ENCODE results near the gene ABTB1. TPM values are rescaled to one million over a fixed set of nuclear protein-coding genes. Genes with fewer than 3 reads are reported as not detected.

The ABTB1 gene
- total RNA-seq, 4 donors from 2014 or later, result 27.8 to 68.7 (median 39.3) TPM

DNA sequence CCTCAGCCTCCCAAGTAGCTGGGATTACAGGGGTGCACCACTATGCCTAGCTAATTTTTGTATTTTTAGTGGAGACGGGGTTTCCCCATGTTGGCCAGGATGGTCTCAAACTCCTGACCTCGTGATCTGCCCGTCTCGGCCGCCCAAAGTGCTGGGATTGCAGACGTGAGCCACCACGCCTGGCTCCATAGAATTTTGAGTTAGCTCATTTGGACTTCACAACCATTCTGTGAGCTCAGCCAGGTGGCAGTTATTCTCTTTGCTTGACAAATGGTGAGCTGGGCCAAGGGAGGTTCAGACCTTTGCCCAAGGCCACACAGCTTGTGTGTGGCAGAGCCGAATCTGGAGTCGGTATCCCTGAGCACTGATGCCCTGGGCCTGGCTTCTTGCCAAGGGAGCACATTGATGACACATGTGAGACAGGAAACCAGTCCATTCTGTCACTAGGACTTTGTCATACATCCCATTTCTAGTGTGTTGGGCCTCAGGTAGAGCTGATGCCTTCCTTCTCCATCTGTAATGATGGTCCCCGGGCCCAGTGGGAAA lies 26.2 kb upstream of the ABTB1 start:
- TF ChIP-seq POLR2A (IDR thresholded peaks at IDR 0.05) (no peak), CTCF (IDR thresholded peaks at IDR 0.05) (no peak)
- WGBS, 2 donors, result 86 to 90% methylated on average over 10 of the region's 10 CpGs
- intact Hi-C loops (cut with DNase I; ENCODE audit: low total_unique reads), result no loop called here
- peak in 1 of 2 donors; percentile 69 for DNase-seq (ENCODE audit: low spot score in 2 of 2)
- no peak overlapping the region for H3K4me3 ChIP-seq (ENCODE audit: low read depth, poor library complexity, severe bottlenecking)

DNA sequence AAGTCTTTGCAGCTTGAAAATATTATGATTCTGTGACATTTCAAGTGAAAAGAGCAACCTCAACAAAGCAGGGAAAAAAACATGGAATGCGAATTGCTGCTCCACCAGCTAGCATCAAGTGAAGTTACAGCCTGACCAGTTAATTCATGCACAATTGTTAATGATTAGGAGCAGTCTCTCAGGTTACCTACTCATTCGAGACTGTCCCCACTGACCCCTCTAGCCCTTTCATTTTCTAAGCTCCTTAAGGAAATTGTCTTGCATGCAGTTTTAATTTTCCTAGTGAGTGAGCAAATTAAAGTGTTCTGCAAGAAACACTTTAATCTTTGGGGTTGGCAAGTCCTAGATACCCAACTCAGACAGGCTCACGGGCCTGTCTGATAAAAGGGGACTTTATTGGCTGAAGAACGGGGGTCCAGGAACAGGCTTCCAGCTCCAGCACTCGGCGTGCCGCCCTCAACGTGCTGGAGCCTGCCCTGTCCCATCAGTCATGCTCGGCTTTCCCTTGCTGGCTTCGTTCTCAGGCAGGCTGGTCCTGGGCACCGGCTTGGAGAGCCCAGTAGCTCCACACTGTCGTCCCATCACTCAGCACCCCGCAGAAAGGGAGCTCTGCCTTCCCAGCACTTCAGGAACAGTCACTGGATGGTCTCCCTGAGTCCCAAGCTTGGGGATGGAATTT lies 25.4 kb upstream of the ABTB1 start:
- H3K4me3 ChIP-seq (ENCODE audit: low read depth, poor library complexity, severe bottlenecking), result no peak overlapping the region
- DNase-seq (ENCODE audit: low spot score in 2 of 2), result peak in 1 of 2 donors; percentile 65
- WGBS, 2 donors, result 50 to 53% methylated on average over 11 to 13 of the region's 13 CpGs
- intact Hi-C loops (cut with DNase I; ENCODE audit: low total_unique reads), result no loop called here
- no peak for TF ChIP-seq CTCF (IDR thresholded peaks at IDR 0.05)
- no peak for TF ChIP-seq POLR2A (IDR thresholded peaks at IDR 0.05)

DNA sequence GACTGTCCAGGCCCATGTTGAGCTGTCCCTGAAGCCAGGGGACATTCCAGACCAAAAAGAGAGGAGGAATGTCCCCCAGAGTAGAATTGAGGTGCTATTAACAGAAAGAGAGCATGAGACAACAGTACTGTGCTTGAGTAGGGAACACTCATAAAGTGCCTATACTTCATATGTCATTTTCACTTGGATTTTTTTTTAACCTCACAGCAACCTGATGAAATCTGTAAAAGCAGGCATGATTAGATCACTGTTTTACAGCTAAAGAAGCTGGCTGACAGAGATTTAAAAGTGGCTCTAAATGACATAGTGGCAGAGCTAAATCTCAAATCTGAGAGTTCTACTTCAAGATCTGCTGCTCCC lies 24.9 kb upstream of the ABTB1 start:
- DNase-seq (ENCODE audit: low spot score in 2 of 2), result no peak
- intact Hi-C loops (cut with DNase I; ENCODE audit: low total_unique reads), result no loop called here
- no peak for TF ChIP-seq CTCF (IDR thresholded peaks at IDR 0.05)
- no peak for TF ChIP-seq POLR2A (IDR thresholded peaks at IDR 0.05)
- H3K4me3 ChIP-seq (ENCODE audit: low read depth, poor library complexity, severe bottlenecking), result no peak overlapping the region

DNA sequence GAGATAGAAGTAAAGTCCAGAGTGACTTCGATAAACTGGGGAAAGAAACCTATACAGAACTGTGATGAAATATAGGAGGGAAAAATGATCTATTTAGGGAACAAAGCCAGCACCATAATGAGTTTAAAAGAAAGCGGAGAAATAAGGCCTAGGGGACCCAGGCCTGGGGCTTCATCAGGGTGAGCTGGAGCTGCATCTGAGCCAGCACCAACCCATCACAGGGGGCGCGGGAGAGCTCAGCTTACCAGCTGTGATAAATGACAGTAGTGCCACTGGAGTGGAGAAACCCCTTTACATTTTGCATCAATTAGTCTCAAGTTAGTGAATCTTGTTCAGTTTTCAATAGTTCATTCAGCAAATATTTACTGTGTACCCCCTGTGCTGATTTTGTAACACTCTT lies 22.5 kb upstream of the ABTB1 start:
- intact Hi-C loops (cut with DNase I; ENCODE audit: low total_unique reads), result loop anchor here (5.0 kb wide), 1 partner anchor 322 kb away; no protein-coding TSS in a partner anchor
- no peak overlapping the region for H3K4me3 ChIP-seq (ENCODE audit: low read depth, poor library complexity, severe bottlenecking)
- 89 to 93% methylated on average over 4 of the region's 4 CpGs for WGBS, 2 donors
- TF ChIP-seq POLR2A (IDR thresholded peaks at IDR 0.05) (no peak), CTCF (IDR thresholded peaks at IDR 0.05) (no peak)
- no peak for DNase-seq (ENCODE audit: low spot score in 2 of 2)

GRCh38 chr3:127651516-127652172 lies 21.1 kb upstream of the ABTB1 start:
- intact Hi-C loops (cut with DNase I; ENCODE audit: low total_unique reads), result loop anchor here (5.0 kb wide), 1 partner anchor 321 kb away; no protein-coding TSS in a partner anchor
- peak in 1 of 2 donors; percentile 76 for DNase-seq (ENCODE audit: low spot score in 2 of 2)
- no peak for TF ChIP-seq POLR2A (IDR thresholded peaks at IDR 0.05)
- TF ChIP-seq CTCF (IDR thresholded peaks at IDR 0.05), result no peak
- H3K4me3 ChIP-seq (ENCODE audit: low read depth, poor library complexity, severe bottlenecking), result no peak overlapping the region
- WGBS, 2 donors, result 73 to 76% methylated on average over 8 of the region's 8 CpGs
